Pulmonary artery endothelial cell (primary cell): ENCODE data around the gene KIRREL1. TPM values are rescaled to one million over a fixed set of nuclear protein-coding genes. Genes with fewer than 3 reads are reported as not detected.

ENCODE experiments used
- DNase-seq: peaks from one replicate; pipeline ENCODE4 v3.0.0-alpha.2; 2011; ENCODE audit warnings: low read depth, low spot score
- total RNA-seq: library from RNA; depleted of rRNA; stranded (reverse); fragments of >200 nt; gene quantifications from 2 replicates; pipeline ENCODE4 v1.2.3, GENCODE V29; 2014

Gene KIRREL1
- total RNA-seq, 1 donor from 2014 or later: 35.9 TPM

DNA sequence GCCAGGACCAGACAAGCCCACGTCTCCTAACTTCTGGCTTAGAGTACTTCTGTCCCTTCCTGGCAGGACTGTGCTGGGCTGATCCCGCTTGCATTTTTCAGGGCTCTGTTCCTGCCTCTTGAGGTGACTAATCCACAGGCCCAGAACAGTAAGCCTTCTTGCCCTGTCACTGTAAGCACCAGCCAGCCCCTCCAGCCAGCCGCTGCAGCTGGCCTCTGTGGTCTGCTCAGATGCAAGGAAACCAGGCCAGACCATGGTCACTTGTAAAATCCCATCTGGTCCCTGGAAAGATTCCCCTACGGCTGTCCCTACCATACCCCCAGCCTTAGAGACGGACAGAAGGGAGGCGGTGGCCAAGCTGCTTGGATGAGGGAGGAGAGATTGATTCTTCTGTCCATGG lies 74.2 kb downstream of the KIRREL1 start:
- DNase-seq: no peak

DNA sequence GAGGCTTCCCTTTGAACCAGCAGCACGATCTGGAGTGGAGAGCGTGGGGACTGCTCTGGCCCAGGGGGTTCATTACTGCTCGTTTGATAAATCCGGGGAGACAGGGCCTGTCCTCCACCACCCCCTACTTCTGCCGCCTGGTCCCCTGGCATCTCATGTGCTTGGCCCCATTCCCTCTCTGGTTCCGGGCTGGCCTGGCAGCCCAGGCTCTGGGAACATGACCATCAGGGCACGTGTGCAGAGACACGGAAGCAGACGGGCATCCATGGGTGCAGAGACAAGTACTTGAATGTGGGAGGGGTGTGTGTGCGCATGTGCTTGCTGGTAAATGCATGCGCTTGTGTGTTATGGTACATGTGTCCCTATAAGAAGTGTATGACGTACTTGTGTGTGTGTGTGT lies 75.5 kb downstream of the KIRREL1 start:
- no peak for DNase-seq

DNA sequence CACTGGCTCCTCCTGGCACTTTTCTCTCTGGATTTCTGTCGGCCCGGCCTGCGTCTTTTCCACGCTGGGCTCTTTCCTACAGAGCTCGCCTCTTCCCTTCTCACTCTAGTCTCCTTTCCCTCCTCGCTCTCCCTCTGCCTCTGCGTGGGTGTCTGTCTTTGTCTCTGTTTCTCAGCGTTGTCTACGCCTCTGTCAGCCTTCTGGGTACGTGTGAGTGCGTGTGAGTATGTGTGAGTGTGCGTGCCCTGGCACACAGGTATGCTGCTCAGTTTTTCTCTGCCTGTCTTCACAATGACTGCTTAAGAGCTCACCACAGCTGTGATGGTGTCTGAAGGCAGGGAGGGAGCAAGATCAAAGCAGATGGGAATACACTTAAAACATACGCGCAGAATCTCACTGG lies 77.7 kb downstream of the KIRREL1 start:
- no peak for DNase-seq

DNA sequence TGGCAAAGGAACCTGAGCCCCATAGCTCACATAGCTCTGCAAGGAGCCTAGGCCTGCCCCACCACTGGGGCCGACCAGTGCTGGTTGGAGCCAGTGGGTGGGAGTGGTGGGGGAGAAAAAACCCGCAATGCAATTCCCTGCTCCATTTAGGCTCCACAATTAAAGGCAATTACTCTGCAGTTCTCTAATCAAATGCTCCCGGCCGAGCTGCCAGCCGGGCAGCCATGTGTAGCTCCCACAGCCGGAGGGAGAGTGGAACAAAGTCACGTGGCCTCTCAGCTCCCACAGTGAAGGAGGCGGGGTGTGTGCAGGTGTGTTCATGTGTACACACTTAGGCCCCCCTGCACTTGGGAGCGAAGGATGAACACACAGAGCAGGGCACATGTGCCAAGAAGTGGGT lies 81.6 kb downstream of the KIRREL1 start:
- no peak for DNase-seq

DNA sequence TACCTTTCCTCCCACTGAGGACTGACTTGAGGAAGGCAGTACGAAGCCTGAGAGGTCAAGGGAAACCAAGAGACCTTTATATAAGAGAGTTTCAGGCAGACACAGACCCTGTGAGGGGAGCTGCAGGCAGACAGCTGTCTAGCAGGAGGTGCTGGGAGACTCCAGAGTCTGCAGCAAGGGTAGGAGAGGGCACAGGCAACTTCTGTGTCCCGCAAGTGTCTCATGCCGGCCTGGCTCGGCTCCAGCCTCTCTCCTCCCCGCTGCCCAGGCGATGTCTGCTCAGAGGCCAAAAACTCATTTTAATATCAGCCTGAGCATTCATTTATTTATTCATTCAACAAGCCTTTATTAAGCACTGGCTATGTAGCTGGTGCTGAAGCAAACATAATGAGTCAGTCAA lies 83.0 kb downstream of the KIRREL1 start:
- no peak for DNase-seq

DNA sequence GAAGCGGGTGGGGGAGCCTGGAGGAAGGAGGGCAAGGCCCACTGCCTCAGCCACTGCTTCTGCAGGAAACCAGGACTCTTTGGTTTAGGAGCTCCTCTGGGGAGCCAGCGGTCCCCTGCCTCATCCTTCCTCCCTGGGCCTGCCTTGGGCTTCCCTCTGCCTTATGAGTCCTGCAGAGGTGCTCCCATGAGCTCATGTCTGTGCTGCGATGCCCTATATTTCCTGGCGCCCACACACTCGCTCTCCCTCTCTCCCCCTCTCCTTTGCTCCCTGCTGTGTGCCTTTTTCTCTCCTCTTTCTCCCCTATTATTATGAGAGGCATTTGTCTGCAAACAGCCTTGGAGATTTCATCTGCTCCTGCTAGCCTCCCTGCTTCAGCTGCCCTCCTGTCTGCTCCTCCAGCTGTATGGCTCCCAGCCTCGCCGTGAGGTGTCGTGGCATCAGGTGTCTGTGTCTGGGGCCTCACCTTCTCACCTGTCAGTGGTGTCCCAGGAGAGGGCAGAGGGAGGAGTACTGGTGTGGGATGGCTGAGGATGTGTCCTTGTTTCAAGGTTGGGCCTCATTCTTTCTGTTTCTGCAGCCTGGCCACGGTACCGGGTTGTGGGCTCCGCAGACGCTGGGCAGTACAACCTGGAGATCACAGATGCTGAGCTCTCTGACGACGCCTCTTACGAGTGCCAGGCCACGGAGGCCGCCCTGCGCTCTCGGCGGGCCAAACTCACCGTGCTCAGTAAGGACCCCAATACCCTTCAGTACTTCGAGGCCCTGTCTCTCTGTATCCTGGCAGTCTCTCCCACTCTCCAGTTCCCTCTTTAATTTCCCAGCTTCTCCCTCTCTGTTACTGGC lies 84.2 kb downstream of the KIRREL1 start:
- DNase-seq: no peak

DNA sequence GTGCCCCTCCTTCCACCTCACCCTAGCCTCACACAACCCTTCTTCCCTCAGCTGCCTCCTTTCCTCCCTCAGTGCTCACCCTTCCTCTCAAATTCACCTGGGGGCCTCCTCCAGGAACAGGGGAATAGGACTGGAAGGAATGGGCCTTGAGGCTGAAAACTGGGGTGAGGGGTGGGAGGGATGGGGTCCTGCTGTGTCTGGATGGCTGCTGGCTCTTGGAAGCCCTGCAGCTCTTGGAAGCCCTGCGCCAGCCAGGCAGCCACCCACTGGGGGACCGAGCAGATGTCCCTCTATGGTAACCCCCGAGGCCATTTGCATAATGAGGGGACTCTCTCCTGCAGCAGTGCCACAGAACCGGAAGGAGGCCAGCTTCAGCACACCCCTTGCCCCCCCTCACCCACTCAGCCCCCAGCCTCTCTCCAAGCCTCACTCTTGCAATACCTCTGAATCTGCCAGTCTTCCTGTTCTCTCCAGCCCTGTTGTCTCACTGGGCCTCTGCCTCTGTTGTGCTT lies 85.2 kb downstream of the KIRREL1 start:
- DNase-seq: no peak

DNA sequence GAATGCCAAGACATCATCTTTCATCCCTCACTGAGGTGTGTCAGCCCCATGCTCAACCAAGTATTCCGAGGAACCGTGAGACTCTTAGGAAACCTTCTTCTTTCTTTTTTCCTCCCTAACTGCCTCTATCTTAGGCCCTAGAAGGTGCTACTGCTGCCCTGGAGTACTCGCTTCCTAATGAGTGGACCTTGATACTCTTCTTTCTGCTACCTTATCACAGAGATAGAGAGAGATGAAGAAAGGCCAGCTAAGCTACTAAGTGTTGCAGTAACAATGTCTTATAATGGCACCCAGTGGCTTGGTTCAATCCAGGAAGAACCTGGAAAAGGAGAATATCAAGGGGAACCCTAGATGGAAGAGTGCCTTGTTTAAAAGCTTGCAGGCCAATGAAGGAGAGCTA lies 86.6 kb downstream of the KIRREL1 start:
- no peak for DNase-seq

DNA sequence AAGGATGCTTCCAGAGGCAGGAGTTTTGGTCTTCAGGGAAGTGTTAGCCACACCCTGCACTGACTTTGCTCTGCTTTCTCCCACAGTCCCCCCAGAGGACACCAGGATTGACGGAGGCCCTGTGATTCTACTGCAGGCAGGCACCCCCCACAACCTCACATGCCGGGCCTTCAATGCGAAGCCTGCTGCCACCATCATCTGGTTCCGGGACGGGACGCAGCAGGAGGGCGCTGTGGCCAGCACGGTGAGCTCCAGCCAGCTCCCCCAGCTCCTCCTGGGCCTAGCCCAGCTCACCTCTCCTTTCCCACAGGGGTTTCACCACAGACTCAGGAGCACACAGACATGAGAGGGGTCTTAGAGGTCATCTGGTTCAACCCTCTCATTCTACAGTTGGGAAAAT lies 90.9 kb downstream of the KIRREL1 start:
- no peak for DNase-seq

DNA sequence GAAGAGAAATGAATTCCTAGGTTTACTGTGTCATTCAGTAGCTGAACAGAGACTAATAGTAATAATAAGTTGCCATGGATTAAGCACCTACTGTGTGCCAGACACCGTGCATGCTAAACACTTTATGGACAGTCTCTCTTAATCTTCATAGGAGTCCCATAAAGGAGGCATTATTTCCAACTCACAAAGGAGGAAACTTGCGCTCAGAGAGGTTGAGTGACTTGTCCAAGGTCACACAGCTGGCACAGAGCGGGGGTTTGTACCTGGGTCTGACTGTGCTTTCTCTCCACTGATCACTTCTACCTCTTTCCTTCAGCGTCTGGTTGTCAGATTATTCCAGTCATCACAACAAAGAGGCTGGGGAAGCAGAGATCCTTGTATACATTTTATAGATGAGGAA lies 91.3 kb downstream of the KIRREL1 start:
- no peak for DNase-seq

DNA sequence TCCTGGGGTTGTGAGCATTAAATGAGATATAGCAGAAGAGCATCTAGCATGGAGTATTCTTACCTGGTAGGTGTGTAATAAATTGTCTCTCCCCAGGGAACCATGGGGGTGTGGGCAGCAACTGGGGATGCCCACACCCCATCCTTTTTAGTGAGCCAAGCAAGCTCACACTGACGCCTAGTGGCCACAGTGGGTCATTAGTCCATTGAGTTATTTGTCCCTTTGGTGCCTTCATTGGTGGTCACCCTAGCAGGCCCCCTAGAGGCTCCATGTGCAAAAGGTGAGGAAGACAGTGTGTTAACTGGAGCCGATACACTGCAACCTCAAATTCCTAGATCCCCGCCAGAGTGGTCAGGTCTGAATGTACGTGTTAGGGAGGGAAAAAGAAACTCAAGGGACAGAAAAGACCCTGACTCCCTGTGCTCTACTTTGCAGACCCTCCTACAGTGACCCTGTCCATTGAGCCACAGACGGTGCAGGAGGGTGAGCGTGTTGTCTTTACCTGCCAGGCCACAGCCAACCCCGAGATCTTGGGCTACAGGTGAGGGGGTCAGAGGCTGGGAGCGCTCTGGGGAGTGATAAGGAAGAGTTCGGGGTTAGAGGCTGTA lies 94.0 kb downstream of the KIRREL1 start:
- peak; percentile 64 for DNase-seq

DNA sequence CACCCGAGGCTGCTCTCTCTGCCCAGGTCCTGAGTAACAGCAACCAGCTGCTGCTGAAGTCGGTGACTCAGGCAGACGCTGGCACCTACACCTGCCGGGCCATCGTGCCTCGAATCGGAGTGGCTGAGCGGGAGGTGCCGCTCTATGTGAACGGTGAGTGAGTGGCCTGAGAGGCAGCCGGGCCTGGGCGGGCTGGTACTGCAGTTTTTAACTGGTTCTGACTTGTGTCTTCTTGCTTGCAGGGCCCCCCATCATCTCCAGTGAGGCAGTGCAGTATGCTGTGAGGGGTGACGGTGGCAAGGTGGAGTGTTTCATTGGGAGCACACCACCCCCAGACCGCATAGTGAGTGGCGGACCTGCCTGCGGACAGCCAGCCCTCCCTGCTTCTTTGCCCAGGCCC lies 96.0 kb downstream of the KIRREL1 start:
- DNase-seq: no peak

DNA sequence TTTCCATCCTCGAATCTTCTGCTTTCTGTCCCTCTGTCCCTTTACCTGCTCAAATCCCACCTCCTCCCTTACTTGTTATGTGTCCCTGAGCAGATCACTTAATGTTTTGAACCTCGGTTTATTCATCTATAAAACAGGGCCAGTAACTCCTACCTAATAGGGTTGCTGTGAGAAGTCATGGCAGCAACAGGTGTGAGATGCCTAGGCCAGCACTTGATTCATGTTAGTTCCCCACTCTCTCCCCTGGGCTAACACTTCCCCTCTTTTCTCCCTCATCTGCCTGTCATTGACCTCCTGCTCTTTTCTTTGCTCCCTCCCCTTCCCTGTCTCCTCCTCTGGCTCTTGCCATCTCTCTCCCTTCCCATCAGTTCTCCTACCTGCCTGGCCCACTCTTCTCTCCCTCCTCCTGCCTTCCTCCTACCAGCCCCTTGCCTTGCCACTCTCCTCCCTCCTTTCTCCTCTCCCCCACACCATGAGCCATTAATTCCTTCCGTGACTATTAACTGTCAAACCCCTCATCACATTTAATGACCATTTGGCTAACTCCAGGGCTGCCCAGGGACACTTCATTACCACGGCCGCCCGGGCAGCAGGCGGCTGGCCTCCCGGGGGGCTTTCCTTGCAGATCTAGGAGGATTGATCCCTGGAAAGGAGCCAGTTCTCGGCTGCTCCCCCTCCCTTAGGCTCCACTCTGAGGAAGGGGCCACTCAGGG lies 96.6 kb downstream of the KIRREL1 start:
- DNase-seq: no peak

DNA sequence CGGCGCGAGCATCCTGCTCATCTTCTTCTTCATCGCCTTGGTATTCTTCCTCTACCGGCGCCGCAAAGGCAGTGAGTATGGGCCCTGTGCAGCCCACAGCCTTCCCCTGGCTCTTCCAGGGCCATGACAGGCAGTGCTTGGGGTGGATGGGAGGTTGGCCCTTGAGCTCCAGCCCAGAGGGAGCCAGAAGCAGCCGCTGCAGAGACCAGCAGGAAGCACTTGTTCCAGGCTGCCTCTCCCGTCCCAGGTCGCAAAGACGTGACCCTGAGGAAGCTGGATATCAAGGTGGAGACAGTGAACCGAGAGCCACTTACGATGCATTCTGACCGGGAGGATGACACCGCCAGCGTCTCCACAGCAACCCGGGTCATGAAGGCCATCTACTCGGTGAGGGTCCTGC lies 99.9 kb downstream of the KIRREL1 start:
- no peak for DNase-seq

DNA sequence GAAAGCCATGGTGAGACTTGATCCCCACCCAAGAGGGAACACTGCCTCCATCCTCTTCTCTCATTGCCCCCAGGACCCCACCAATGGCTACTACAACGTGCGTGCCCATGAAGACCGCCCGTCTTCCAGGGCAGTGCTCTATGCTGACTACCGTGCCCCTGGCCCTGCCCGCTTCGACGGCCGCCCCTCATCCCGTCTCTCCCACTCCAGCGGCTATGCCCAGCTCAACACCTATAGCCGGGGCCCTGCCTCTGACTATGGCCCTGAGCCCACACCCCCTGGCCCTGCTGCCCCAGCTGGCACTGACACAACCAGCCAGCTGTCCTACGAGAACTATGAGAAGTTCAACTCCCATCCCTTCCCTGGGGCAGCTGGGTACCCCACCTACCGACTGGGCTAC lies 101.1 kb downstream of the KIRREL1 start:
- no peak for DNase-seq

DNA sequence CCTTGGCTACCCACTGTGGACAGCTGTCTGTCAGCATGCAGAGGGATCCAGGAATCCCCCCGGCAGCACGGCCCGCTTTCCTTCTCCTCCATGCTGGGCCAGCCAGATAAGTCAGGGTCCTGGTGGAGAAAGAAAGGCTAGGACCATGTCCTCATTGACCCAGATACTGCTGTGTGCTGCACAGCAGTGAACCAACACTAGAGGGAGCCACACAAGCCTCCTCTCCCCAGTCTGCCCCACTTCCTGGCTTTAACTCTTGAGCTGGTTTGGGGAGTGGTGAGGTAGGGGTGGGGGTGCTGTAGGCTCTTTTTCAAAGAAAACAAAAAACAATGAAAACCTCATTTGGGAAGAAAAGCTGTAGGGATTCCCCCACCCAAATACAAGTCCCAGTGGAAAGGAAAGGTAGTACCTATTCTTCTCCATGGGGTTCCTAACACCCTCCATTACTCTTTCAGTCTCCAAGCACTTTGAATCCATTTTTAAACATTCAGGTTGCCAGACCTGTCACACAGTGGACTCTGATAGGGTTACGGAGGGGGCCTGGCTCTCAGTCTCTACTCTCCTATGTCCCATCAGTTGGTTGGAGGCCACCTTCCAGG lies 102.4 kb downstream of the KIRREL1 start:
- no peak for DNase-seq

DNA sequence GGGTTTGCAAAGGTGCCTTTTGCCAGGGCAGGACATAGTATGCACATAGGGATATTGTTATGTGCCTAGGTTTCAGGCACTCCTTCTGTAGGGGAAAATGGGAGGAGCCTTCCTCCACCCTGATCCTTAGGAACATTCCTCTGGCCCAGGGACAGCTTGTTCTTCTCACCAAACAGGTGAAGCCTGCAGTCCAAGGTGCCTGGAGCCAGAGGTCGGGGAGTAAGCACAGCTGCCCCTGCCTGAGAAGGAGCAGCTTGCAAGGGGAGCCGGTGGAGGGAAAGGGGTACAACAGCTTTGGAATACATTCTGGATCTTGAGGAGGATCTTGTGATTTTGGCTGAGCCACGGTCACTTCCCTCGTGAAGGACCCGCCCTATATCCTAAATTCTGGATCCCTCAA lies 104.8 kb downstream of the KIRREL1 start:
- no peak for DNase-seq

DNA sequence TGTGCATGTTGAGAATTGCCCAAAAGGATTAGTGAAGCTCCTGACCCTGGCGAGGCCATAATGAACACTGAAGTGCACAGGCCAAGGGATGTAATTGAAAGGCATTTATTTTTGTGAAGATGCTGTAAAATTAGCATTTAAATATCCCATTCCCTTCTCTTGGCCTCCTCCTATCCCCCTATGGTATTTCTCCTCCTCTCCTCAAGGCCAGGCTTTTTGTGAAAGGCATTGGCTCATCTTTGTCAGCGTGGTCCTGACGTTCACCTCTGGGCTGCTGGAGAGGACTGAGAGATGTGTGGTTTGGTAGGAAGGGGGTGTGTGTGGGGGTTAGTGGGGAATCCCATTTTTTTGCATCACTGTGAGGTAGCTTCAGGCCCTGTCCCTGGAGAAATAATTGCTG lies 105.7 kb downstream of the KIRREL1 start:
- no peak for DNase-seq

DNA sequence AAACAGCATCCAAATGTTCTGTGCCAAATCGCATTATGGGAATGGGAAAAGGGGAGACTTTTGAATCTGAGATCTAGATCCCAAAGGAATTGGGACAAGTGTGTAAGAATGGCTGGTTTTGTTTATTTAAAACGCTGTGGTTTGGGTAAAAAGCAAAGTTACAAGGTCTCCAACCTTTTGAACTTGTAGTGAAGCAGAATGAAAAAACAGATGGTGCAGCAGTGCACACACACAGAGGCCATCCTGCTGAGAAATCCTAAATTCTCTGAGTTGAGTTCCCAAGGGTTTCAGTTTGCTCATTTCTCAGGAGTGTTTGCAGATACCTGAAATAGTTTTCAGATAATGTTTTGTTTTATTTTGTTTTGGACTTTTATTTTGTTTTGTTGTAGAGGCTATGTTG lies 107.1 kb downstream of the KIRREL1 start:
- no peak for DNase-seq

DNA sequence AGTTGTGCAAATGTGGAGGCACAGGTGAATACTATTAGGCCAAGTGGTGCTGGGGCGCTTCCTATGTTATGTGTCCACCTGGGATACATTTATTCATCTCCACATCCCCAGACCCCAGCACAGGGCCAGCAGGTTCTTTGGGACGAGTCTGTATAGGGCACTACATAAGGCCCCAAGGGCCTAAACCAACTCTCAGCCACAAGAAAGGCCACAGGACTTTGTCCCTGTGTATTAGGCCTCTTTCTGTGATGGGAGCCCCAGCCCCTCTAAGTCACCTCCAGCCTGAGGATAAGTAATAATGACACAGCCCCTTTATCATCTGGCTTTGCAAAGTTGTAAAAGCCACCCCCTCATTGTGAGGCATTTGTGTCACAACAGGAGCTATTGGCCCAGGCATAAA lies 108.0 kb downstream of the KIRREL1 start:
- DNase-seq: no peak

DNA sequence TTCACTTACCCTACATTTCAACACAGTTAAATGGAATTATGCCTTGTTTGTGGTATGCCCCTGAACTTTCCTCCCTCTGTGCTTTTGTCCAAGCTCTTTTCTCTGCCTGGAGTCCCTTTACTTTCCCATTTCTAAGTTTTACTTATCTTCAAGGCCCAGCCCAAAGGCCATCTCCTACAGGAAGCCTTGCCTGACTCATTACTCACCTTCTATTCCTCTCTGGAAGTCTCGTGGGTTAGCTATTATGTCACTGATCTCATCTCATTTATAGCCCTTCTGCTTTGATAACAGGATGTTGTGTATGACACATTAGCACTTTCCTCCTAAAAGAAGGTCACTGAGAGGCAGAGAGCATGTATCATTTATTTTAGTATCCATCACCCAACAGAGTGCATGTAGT lies 108.5 kb downstream of the KIRREL1 start:
- DNase-seq: peak; percentile 75
